CD4-positive, alpha-beta T cell treated with Interleukin-6 for 4 hours (primary cell): Measurements from ENCODE around the gene MOGAT2.
"Not testable (repeated sequence)": the region's sequence is repeated elsewhere in the genome, so short reads cannot be mapped to it uniquely, and the experiment has no call there.

ENCODE experiments used
- DNase-seq: peaks from one replicate; pipeline ENCODE4 v3.0.0-alpha.2; 2020; ENCODE audit warnings: mixed read lengths

The MOGAT2 gene

DNA sequence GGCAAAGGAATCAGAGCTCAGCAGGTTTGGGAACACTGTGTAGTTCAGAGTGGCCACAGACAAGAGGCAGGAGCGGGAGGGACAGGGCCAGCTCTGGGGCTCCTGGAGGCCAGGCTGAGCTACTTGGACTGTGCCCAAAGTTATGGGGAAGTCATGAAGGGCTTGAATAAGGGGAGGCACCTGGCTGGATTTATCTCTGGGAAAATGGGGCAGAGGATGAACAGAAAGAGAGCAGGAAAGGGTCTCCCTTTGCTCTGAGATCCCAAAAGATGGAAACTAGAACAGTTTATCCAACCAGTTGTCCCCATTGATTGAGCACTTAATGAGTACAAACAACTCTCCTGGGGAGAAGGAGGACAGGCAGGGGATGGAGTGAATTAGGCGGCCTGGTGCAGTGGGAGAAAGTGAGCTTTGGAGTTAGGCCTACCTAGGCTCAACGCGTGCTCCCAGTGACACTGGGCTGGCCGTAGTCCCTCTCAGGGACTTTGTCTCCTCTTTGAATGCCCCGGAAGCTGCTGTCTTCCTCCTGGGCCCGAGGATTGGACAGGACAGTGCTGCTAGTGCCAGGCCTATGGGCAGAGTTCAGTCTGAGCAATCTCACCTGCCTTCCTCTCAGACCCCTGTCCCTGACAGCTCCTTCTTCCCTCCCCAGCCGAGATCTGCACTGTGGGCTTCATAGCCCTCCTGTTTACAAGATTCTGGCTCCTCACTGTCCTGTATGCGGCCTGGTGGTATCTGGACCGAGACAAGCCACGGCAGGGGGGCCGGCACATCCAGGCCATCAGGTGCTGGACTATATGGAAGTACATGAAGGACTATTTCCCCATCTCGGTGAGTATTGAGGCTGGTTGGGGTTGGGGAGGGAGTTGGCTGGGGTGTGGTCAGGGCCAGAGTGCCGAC is 2.0 kb downstream of the MOGAT2 start:
- no peak for DNase-seq

GRCh38 chr11:75720639-75721038 is 3.0 kb downstream of the MOGAT2 start:
- DNase-seq: no peak

- no peak for DNase-seq
Observed at GRCh38 chr11:75721852-75722668, 4.4 kb downstream of the MOGAT2 start.

DNA sequence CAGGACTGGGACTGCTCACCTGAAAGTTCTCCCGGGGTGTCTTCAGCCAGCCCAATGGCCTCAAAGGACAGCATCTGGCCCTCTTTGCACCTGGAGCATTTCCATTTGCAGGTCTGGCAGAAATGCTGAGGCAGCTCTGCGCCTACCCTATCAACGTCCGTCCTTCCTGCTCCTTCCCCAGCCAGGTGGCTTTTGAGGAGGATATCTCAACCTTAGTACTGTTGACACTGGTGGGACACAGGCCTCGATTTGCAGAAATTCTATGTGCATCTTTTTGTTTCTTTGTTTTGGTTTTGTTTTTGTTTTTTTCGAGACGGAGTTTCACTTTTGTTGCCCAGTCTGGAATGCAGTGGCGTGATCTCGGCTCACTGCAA is 5.0 kb downstream of the MOGAT2 start:
- no peak for DNase-seq

DNA sequence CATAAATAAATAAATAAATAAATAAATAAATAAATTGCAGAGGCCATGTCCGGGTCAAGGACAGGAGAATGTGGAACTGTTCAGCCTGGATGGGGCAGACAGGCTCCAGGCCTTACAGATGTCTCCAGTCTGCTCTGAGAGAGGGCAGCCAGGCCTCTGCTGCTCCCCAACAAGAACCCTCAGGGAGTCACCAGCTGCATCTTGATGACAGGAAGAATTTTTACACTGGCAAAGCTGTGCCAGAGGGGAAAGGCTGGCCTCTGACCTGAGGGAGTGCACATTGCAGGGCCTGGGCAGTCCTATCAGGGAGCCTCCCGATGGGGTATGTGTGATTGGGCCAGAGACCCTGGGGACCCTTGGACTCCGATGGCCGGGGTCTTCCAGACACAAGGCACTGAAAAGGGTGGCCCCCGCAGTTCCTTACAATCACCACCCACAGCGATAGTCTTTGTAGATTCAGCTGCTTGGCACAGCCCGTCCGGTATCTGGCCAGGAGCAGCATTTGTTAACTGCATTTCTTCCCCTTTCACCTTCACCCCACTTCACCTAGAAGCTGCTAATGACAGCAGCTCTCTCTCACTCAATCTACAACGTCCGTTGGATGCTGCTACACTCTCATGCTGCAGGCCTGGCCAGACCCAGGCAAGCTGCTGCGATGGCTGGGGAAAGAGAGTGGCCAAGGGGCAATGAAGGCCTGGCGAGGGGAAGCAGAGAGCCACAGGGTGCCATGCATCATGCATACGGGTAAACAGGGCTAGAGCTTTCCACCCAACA is 8.1 kb downstream of the MOGAT2 start:
- no peak for DNase-seq

DNA sequence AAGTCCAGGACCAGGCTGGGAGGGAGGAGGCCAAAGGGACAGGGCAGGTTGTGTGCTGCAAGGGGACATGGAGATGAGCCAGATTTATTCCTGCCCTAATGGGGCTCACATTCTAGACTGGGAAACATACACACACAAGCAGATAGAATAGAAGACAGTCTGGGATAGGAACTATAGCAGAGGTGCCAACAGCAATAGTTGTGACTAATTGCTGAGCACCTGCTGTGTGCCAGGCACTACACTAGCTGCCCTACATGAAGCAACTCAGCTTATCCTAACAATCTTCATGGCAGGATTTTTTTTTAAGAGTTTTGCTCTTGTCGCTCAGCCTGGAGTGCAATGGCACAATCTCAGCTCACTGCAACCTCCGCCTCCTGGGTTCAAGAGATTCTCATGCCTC is 11.4 kb downstream of the MOGAT2 start:
- DNase-seq: no peak

DNA sequence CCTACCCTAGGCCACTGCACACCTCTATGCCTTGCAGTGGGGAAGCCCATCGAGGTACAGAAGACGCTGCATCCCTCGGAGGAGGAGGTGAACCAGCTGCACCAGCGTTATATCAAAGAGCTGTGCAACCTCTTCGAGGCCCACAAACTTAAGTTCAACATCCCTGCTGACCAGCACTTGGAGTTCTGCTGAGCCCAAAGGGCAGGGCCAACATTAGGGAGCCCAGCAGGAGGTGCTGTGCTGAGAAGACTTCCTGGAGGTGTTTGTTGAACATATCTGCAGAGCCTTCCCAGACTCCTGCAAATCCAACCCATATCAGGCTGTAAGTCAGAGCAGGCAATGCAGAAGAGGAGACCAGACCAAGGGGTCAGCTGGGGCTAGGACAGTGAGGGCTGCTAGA is 13.5 kb downstream of the MOGAT2 start:
- no peak for DNase-seq

- DNase-seq: no peak
Observed at GRCh38 chr11:75733071-75733430, 15.4 kb downstream of the MOGAT2 start.

- no peak for DNase-seq
Observed at GRCh38 chr11:75733431-75734107, 15.9 kb downstream of the MOGAT2 start.

DNA sequence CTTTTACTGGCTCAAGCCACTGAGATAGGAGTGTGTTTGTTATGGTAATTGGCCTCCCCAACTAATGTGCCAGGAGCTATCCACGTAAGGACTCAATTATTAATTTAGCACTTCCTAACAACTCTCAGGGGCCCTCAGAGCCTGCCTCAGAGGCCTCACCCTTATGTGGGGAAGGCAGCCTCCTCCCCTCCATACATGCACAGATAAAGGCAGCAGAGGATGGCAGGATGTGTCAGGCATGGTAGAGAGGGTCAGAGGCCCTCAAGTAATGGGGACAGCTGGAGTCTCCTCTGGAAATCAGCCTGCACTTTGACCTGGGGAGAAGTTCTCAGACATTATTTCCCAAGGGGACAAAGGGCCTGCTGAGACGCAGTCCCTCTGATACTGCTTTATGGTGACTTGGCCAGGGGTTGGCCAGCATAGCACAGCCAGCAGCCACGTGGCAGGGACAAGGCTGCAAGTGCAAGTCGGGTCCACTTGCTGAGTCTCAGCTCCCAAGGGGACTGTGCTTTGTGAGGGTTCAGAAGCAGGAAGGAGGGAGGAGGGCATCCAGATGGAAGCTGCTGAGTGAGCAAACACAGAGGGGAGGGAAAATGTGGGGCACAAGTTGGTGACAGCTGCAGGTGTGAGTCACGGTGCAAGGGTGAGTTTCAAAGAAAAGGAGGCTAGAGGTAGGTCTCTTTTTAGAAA is 17.0 kb downstream of the MOGAT2 start:
- DNase-seq: no peak

- no peak for DNase-seq
Observed at GRCh38 chr11:75735181-75735845, 17.7 kb downstream of the MOGAT2 start.

- no peak for DNase-seq
Observed at GRCh38 chr11:75737314-75737713, 19.7 kb downstream of the MOGAT2 start.

- no peak for DNase-seq
Observed at GRCh38 chr11:75740681-75741080, 23.0 kb downstream of the MOGAT2 start.

- not testable (repeated sequence) for DNase-seq
Observed at GRCh38 chr11:75743159-75743558, 25.5 kb downstream of the MOGAT2 start.

DNA sequence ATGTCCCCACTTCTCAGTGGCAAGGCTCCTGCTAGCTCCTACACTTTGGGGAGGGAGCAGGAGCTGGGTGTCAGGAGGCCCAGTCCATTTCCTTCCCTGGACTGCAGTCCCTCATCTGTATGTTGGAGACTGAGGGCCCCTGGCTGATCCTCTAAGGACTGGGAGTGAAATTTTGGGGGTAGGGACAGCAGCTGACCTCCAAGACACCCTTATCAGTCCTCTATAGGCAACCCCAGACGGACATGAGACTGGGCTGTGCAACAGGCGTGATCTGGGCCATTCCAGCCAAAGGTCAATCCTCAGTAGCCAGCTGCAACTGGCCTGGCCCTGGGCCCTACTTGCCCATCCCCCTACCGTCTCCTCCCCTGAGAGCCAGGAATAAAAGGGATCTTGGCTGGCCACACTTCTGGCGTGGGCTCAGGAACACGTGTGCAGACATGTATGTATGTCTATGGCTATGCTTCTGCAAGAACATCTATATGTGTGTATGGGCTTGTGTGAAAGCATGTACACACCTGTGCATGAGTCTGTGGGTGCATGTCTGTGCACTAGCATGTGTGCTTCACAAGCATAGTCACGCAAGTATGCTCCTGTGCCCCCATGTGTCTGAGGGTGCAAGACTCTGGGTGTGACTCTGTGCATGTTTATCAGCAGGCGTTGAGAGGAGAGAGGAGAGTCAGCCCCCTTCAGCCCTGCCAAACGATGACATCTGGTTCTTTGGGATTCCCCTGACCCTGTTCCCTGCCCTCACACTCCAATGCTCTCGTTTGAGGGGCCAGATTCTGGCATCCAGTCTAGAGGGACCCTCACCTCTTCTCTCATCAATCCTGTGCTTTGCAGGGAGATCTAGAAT is 26.3 kb downstream of the MOGAT2 start:
- no peak for DNase-seq

DNA sequence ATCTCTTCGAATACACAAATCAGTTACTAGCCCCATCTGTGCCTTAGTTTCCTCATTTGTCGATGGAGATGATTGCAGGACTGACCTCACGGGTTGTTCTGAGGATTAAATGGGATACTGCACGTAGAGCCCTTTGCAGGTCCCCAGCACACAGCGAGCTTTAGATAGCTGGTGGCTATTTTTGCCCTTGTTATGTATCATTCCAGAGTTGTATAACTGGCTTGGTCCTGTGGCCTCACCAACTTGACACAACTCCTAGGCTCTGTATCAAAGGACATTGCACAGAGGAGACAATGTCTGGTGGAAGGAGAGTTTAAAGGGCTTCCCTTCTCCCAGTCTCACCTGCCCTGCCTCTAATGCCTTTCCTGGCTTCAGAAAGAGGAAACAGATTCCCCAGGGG is 28.2 kb downstream of the MOGAT2 start:
- no peak for DNase-seq

- not testable (repeated sequence) for DNase-seq
Observed at GRCh38 chr11:75748729-75749273, 31.2 kb downstream of the MOGAT2 start.

GRCh38 chr11:75754933-75755332 is 37.3 kb downstream of the MOGAT2 start:
- not testable (repeated sequence) for DNase-seq

DNA sequence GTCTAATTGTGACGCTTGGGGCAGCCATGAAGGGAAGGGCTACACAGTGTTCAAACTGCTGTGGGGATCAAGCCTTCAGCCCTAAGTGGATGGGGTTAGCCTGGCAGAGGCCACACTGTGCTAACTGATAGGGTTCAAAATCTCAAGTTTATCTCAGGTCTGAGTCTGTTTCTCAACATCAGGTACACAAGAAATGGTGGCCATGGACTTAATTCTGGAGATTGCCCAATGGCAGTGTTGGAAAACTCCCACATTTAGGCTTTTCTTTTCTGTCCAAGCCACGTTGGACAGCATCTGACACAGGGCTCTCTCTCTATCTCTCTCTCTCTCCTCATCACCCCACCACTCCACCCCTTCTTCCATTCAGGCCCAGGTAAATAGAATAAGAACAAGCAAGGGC is 40.0 kb downstream of the MOGAT2 start:
- DNase-seq: no peak

DNA sequence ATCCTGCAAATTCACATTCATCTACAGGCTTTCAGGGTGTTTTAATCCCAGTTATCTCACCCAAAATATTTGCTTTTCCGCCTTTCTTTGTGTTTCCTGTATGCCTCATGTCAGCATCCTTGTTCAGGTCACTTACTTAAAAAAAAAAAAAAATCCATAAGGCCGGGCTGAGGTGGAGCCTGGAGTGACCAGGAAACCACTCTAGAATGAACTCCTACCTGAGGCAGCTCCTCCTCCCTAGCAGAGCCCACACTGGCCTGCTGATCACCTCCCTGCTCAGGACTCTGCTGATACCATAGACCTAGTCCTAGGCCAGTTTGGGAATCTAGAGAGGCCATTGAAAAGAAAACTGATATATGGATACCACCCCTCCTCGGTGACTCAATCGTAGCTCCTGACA is 42.2 kb downstream of the MOGAT2 start:
- DNase-seq: no peak
